ENCODE measurements around the gene ADGRL3.
"Not testable (repeated sequence)": the region's sequence is repeated elsewhere in the genome, so short reads cannot be mapped to it uniquely, and the experiment has no call there.

ADGRL3 gene

DNA sequence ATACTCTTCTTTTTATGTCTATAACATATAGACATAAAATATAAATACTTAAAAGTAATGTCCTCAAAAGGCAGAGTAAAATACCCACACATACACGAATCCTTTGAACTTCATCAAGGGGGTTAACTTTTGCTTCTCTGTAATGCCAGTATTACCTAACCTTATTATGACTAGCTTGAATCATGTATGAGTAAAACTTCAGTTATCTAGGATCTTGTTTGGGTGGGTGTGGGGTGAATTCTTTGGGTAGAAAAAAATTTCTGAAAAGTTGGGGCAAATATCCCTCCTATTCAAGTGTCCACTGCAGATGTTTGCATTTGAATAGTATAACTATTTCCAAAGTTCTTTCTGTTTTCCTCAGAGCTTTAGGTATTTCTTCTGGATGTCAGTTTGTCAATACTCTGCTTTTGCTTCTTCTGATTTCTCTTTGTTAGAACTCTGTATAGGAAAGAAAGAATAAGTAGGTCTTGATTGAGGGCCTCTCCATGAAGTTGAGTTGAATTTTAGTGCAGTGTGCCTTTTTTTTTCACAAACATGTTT lies 173.8 kb downstream of the ADGRL3 start:
- FAIRE-seq, result no peak

DNA sequence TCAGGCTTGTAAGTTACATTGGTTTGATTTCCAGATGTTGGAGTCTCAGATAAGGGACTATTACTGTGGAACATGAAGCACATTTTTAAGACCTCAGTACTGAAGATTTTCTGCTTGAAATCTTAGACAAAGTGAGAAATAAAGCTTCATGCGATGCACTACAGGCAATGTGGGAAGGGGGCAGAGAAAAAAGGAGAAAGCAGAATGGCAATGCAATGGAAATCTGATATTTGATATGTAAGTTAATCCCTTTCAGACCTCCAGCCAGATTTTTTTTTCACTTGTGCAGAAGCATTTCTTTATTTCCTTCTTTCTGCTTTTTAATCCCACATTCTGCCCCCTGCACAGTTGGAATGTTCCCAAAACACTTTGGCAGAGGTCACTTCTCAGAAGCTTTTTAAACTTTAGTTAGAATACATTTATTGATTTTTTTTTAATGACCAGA lies 174.3 kb downstream of the ADGRL3 start:
- FAIRE-seq, result no peak

DNA sequence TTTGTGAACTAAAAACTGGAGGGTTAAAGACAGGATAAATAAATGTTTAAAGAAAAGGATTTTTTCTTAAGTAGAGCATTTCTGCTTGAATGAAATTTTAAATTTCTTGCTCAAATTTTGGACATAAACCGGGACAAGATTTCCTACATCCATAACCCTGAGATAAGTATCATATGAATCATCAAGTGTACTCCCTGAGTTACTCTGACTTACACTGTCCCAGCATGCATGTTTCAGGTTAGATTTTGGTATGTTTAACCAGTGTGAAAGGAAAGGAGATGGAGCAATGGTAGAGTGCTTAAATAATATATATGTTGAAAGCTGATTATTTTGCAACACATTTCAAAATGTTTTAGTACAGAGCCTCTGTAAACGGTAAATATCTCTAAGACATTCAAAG lies 175.2 kb downstream of the ADGRL3 start:
- FAIRE-seq, result no peak

DNA sequence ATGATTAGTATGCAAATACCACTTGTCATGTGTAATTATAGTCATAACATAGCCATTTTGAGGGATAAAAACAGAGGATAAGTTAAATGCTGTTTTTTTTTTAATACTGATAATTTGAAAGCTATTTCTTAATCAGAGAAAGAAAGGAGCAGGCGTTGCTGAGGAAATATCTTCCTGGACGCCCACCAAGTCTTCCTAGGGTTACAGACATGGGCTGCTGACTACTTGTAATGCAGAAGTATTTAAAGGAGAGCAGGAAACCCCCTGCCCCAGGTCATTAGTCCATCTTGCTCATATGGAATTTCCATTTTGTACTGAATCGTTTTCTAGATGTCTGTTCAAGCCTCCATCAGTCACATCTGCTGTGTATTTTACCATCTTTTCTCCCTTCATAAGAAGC lies 176.2 kb downstream of the ADGRL3 start:
- FAIRE-seq, result no peak

DNA sequence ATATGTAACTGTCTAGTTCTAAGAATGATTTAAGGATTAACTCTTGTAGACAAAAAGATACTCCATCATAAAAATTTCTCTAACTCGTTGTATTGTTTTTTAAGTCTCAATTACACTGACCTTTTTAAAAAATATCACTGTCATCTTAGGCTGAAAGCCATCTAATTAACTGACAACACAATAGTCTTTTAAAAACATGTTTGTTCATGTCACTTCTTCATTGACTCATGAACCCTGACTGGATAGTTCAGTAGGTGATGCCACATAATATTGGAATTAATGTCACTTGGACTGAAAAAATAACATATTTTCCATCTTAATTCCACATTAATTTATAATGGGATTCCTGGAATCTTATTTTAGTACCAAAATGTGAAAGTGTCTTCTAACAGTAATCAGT lies 179.3 kb downstream of the ADGRL3 start:
- no peak for FAIRE-seq

DNA sequence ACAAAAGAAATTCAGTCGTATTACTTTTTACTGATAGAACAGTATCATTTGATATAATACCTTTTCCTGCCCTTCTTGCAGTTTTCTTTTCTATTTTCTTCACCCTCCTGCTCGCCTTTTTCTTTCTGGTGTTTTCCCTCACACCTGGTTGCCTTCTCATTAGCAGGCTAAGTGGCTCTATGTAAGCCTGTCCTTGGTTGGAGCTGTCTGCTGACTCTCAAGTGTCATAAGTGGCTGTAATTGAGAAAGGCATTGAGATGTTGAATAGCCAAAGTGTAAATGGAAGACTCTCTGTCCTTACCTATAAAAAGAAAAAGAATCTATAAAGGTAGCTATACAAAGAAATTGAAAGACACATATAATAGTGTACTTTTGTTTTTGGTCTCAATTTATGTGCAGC lies 180.7 kb downstream of the ADGRL3 start:
- FAIRE-seq, result no peak

DNA sequence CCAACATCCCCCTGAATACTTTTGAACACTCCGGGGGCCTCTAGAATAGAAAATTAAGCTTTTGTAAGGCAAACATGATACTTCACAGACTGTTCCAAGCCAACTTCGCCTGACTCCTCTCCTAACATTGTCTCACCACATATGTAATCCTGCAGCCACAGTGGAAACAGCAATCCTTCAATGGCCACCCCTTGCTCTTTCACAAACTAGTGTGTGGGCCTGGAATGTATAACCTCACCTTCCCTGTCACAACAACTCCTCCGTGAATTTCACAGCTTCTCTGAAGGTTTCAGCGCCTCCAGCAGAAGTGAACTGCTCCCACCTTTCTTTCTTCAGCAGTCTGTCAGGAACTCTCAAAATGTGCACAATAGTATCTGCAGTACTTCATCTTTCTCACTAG lies 185.1 kb downstream of the ADGRL3 start:
- FAIRE-seq, result no peak

DNA sequence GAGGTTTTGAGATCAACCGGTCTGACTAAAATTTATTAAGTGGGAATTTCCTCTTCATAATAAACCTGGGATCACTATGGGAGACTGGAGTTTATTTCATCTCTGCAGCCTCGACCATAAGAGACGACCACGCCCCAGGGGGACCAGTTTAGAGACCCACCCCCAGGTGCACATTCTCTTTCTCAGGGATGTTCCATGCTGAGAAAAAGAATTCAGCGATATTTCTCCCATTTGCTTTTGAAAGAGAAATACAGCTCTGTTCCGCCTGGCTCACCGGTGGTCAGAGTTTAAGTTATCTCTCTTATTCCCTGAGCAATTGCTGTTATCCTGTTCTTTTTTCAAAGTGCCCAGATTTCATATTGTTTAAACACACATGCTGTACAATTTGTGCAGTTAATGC lies 187.2 kb downstream of the ADGRL3 start:
- FAIRE-seq, result not testable (repeated sequence)

DNA sequence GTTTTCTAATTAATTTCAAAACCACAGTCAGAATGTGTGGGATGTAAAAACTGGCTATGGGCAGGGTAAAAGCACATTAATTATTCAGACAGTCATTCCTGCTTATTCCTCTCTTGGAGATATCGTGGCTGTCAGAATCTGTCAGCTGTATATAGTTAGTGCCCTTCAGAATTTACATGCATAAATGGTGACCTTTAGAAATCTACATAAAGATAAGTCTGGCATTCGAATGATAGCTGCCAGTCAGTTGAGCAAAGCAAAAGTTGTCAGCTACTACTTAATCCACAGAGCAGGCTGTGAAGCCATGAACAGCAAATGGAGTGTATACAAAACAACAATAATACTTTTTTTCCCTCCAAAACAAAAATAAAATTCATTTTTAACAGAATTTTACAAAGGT lies 189.5 kb downstream of the ADGRL3 start:
- FAIRE-seq, result no peak

DNA sequence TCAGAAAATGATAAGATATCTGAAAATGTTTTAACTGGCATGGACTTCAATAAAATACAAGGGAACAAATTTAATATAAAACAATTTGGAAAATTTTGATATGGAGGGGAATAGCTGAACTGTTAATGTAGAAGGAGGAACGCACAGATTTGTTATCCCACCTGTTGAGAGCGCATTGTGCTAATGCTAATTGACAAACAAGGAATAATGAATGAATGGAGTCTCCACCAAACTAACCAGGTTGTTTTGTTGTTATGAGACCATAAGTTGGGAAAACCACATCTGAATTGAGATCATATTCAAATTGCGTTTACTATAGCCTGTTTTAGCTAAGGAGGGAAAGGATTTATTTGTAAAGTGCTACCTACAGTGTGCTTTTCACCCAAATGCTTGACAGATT lies 195.6 kb downstream of the ADGRL3 start:
- FAIRE-seq, result no peak

DNA sequence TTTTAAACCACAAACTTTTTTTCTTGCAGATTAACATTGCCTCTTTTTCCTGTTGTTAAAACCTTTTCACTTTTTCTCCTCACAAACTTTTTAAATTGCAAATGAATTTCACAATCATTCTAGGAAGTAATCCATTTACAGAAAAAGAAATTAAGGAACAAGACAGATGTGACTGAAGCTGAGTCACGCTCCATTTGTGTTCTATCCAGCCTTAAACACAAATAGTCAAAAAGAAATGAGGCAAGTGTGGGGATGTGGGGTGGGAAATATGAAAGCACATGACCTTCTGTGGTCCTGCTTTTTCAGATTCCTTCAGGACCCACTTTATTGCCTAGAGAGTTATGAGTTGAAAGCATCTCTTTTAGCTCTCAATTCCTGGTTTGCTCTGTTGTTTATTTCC lies 197.0 kb downstream of the ADGRL3 start:
- no peak for FAIRE-seq

DNA sequence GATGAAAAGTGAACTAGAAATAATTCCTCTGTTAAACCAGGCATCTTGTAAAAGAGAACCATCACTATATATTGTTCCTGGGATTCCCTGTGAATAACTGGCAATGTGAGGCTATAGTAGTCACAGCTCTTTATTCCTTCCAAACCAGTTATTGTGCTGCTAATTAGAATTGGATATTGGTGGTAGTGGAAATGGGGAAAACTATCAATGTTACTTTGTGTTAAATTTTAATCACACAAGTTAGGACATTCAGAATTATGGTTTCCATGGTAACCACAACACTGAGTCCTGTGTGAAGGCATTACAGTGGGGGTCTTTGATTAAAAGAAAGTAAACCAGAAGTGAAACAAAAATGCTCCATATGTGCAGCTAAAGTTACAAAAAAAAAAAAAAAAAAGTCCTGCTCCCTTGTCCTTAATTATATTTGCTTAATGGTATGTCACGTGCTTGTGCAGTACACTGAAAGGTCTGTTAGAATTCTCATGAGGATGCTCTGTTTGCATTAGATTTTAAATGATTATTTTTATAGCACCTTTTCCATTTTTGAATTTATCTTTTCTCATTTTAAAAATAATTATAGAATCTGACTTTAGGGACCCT lies 200.4 kb downstream of the ADGRL3 start:
- no peak for FAIRE-seq

DNA sequence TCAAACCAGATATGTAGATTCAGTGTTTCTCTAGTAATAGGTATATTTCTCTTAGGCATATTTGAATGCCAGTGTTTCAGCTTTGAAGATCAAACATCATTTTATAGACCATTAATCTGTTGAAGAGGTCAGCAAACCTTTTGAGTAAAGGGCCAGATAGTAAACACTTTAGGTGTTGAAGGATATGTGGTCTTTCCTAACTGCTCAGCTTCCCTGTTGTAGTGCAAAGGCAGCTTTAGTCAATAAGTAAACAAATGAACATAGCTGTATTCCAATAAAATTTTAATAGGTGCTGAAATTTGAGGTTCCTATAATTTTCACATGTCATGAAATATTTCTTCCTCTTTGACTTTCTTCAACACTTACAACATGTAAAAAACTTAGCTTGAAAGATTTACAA lies 201.6 kb downstream of the ADGRL3 start:
- no peak for FAIRE-seq

DNA sequence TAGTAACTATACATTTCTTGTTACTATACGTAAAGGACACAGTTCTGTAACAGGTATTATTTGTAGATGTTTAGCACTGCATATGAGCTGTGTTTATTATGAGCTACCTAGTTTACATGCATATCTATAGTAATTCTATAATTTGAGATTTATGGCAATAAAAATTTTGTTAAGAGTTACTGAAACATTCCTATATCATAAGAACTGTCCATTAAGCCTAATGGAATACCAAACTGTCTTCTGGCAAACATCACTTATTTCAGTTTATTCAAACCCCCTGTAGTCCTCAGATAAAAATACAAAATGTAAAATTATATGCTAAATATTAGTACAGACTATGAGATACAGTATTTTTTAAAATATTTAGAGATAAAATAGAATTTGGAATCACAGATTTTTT lies 205.2 kb downstream of the ADGRL3 start:
- no peak for FAIRE-seq

DNA sequence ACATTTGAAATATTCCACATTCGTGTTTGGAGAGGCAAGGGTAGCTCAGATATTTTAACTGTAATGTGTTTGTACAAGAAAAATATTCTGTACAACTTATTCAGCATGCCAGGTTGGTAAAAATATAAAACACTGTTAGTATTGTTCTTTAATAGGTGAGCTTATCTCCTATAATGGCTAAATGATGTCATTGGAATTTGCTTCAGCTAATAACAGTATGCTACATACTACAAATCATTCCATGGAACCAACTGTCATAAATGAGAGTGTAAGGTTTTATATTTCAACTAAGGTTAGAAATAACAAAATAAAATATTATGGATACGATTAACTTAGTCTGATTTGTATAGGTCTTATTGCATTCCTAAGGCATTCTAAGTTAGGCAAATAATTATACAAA lies 206.6 kb downstream of the ADGRL3 start:
- FAIRE-seq, result peak; percentile 39

DNA sequence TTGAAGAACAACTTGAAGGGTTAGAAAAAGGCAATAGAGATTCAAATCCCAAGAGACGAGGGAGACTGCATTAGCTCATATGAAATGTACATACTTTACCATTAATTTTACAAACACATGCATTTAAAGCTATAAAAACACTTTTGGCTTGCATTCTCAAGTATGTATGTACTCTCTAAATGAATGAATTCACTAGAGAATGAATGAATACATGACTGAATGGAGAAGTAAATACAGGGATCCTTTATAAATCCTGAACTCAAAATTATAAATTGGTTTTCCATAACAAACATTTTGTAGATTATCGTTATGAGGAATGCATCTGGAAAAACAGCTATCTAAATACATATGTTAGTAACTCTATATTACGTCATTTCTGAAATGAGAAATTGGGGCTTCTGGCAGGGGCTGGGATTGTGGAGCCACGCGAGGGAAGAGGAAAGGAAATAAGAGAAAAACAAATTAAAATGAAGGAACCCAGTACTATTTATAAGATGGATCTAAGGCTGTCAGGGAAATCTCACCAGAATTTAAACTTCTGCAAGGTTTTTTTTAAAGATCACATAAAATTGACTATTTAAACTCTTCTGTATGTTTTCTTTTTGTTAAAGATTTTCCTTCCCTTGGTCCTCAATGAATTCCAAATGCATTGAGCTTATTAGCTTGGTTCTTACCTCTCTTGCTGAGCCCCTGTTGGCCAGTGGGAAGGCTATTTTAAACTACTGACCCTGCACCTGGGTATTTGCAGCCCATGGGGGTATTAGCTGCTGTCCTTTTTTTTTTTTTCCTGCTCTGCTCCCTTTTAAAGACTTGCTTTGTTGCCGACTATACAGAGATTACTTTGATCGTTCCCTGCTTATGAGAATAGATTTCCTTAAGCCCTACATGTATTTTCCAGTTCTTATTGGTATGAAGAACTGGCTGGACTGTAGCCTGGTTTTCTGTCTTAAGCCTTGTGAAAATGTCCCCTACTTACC lies 207.8 kb downstream of the ADGRL3 start:
- FAIRE-seq, result no peak

DNA sequence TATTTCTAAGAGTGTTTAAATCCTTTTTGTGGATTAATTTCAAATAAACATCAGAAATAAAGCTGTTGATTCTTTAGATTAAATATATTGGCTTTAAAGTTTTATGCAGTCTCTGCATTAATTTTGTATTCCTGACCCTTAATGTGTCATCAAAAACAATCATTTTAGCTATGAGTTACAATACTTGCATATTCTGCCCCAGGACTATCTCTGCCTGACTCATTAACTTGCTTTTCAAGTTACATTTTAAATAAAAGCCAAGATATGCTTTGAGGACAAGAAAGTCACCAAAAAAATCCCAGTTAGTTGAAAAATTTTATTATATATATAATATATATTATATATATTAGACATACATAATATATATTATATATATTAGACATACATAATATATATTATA lies 208.7 kb downstream of the ADGRL3 start:
- FAIRE-seq, result no peak

DNA sequence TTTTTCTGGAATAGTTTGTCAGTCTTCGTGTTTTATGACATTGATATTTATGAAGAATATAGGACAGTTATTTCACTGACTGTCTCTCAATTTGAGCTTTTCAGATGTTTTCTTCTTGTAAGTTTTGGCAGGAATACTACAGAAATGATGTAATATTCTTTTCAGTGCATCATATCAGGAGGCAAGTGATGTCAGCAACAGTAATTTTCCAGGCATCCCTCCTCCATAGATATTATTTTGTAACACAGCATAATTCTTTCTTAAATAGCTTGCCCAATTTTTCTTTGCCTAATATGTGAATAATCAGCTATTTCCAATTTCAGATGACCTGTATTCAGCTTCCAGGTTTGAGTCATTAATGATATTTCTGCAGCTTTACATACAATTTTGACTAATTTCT lies 211.1 kb downstream of the ADGRL3 start:
- FAIRE-seq, result no peak

DNA sequence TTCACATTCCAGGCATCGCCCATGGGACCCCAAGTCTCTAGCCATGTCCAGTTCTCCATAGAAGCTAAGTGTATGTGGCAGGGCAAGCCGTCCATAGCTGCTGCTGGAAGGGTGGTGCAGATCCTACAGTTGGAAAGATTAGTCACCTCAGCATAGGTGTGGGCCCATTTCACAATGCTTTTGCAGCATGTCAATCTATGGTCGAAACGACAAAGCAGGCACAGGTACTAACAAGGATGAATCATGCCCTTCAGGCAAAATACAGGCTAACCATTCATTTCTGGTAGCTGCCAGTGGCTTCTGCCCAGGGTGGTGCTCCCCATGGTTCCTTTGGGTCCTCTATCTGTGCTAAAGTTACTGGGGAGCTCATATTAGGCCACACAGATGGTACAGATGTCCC lies 225.2 kb downstream of the ADGRL3 start:
- FAIRE-seq, result no peak

DNA sequence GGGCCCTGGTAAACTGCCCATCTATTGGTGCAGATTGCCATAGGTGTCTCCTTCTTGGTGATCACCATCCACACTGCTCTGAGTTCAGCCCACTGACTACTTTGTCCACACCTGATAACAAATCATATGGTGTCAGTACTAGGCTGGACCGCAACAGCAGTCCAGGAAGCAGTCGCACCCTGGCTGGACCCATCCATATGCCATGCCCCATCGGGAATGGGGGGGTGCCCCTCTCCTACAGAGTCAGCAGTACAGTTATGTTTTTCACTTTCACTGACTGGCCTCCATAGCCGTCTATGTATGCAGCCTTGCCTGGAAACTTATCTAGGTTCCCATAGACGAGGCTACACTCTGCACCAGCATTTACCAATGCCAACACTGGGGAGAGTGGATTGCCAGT lies 226.1 kb downstream of the ADGRL3 start:
- FAIRE-seq, result no peak

DNA sequence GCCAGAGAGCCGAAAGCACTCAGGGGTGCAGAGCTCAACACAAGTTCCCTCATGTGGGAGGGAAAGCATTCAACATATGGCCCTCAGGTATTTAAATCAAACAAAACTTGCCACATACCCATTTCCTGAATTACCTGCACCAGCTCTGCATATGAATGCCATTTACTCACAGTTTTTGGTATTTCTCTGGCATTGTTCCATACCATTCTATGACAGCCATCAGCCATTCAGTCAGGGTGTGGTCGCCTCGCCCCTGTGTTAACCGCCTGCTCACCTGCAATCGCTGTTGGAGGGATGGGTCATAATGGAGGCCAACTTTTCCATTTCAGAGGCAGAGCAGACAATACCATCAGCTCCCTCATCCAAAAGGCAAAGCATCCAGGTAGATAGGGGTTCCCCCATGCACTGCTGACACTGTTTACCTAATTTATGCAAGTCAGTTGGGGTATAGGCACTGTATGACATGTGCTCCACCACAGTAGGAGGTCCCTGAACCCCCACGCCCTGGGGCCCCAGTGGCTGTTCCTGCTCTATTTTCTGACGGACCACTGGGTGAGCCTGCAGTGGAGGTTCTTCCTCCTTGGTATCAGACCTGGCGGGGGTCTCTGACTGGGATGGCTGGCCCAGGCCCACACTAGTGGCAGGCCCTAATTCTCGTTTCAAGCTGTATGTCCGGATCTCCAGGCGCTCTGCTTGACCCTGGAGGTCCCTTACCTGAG lies 227.1 kb downstream of the ADGRL3 start:
- FAIRE-seq, result no peak

DNA sequence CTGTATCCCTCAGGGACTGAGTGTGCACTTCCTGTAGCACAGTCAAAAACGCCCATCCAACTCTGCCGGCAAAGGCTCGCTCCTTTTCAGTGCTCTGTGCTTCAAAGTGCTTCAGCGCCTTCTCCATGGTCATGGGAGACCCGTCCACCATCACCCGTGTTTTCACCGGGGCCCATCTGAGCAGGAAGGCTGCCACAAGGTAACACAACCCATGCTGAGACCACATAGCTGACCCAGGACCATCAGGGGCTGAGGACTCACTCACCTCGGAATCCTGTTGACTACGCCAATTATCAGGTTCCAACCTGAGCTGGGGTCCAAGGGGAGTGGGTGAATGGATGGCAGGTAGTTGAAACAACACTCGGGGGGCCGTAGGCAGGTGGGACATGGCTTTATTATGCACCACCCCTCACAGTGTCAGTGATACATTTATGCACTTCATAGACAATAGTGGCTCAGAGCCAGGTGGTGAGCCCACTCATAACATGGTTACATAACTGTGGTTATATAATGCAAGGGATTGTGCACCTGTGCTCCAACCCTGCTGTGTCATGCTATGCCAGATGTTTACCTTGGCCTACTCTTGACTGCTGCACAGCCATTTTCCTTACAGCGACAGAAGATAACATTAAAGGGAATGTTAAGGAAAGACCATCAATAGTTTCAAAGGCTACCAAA lies 227.8 kb downstream of the ADGRL3 start:
- FAIRE-seq, result no peak

DNA sequence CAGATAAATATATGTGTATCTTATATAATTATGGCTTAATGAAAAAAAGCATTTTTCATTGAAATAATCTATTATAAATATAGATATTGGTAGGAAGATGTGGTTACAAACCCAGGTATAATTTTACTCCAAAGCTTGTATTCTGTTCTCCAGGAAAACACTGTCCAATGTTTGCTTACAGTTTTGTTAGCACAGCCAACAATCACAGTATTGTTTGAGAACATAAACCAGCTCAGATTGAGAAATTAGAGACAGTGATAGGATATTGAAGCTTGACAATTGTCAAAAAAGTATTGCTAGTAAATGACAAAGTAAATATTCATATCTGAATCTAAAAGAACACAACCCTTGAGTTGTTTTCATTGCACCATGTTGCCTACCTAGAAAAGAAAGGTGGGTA lies 228.8 kb downstream of the ADGRL3 start:
- FAIRE-seq, result no peak
